ENCODE measurements around the gene CBX4. TPM values are rescaled to one million over a fixed set of nuclear protein-coding genes. Genes with fewer than 3 reads are reported as not detected.

CBX4 gene
- total RNA-seq, 1 donor from 2014 or later = 16.5 TPM

DNA sequence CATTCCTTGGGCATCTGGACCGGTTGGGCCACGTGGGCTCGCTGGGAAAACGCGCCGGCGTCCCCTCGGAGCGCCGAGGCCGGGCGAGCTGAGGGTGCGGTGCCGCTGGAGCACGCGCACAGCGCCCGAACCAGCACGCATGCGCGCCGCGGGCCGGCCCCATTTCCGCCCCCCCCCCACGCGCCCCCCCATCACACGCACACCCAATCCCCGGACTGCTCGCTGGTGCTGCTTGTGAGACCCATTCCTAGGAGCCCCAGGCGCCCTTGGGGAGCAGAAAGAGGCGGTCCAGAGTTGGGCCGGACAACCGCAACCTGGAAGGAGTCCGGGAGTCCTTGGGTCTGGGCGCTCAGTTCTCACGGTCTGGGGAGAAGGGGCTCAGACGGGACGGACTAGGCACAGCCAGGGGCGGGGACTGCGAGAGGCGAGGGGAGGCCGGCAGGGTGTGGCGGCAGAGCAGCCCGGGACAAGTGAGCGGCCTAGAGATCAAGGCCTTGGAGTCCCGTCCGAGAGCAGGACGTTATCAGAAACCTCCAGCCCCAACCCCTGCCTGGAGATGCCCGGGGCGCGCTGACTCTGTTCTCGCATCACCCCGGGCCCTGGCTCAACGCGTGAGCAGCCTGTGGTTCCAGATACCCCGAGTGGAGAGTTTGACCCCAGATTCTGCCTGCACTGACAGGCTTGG lies 36.4 kb downstream of the CBX4 start:
- no peak for DNase-seq (ENCODE audit: extremely low read depth, low read depth, low spot score)

DNA sequence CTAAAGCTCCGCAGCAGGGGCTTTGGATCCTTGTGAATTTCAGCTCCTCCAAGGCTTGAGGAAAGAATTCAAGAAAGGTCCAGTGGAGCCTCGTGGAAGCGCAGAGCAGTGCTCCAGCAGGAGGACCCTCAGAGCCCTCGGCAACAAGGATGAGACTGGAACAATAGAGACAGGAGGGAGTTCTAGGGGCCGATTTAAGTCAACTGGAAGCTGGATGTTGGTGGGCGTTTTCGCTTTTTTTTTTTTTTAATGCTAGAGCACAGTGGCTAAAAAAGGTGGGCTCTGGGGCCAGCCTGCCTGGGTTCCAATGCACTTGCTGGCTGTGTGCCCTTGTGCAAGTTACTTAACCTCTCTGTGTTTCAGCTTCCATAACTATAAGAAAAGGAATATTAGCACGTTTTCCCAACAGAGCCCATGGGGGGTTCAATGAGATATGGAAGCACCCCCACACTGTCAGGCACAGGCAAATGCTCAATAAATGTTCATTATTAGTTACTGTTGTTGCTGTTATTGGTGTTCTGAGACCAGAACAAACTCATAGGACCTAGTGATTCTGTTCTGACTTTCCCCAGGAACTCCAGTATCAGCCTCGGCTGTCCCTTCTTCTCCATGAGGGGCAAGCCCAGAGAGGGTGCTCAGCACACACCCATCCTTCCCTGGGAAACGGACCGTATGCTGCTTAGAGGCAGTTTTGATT lies 37.1 kb downstream of the CBX4 start:
- DNase-seq (ENCODE audit: extremely low read depth, low read depth, low spot score) = no peak

DNA sequence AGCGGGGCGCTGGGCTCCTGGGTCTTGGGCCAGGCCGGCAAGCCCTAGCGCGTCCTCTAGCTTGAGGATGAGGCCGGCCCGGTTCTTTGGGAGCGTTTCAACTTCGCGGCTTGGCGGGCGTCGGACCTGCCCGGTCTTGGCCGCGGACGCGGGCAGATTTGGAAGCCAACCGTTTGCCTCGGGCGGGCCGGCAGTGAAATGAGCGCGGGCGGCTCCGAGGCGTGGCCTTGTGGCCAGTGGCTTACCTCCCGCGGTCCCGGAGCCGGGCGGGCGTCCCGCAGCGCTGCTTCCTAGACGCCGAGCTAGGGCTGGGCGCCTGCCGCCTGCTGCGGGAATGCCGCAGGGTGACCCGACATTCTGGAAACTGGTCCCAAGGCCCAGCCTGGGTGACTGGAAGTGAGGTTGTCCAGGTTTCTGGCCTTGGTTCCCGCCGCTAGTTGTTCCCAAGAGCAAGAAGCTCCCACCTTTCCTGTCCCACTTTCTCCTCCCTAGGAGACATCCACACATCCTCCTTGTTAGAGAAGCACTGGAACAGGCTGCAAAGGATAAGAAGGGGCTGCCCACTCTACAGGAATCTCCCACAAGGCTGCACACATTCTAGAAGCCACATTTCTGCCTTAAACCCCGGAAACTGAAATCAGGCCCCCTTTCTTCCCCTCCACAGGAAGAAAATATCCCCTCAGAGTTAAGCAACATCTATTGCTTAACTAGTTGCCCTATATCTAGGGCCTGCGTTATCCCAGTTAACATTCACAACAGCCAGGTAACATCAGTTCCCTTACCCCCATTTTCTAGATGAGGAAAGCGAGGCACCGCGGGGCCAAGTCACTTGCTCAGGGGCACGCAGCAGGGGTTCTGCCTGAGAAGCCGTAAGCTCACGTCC lies 37.8 kb downstream of the CBX4 start:
- DNase-seq (ENCODE audit: extremely low read depth, low read depth, low spot score) = no peak

DNA sequence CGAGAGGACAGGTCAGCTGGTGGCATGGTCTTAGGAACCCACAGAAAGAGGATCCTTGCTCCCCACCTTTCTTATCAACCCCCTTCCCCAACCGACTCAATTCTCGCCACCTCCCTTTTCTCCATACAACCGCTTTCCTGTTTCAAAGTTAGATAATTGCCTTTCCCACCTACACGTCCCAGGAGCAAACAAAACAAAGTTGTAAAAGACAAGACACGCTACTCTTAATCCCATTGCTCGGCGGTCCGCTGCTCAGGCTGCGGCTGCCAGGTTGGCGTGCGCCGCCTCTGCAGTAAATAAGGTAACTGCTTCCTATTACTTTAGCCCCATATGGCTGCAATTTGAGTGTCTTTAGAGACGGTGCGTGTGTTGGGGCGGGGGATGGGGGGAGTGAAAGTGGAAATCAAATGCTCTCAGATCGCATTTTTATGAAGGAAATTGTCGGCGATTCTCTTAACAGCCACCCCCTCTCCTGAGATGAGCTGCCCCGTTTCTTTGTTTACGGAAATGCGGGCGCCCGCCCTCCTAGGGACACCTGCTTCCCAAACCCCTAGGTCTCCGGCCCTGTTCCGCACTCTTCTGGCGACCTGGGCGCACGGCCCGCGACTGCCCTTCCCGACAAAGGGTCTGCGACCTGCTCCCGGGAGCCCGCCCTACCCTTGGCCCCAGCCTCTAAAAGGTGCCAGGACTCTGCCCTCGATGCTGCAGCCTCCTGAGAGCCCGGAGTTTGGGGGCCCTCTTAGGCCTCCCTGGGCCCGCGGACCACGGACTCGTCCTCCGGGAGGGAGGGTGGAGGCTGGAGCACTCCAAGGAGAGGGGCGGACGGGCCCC lies 38.7 kb downstream of the CBX4 start:
- DNase-seq (ENCODE audit: extremely low read depth, low read depth, low spot score) = no peak

DNA sequence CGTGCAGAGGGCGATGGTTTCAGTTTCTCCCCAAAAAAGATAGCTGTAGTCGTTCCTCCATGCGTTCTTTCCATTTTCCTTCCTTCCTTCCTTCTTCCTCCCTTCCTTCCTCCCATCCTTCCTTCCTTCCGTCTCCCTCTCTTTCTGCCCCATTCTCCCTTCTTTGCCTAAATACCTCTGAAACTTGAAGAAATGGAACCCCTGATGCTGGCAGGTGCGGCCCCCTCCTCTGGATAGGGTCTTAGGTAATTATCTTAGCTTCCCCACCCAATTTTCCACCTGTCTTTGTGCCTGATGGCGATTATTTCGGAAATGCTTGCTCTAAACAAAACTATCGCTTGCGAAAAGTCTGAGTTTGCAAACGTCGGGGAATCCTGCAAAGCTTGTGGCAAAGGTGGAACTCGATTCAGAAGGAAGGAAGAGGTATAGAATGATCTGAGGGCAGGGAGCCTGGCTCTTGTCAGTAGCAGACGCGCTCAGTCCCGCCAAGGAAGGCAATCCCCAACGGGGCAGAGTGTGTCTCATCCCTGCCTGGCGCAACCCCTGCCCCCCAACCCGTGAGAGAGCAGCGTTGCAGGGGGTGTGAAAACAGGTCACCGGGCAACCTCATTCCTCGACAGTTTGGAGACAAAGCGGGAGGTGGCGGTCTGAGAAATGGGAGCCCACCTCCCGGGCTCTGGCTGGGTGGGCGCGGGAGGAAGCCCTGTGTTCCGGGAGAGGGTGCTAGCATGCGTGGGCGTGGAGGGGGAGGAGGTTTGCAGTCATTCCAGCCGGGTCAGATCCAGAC lies 39.5 kb downstream of the CBX4 start:
- DNase-seq (ENCODE audit: extremely low read depth, low read depth, low spot score) = no peak

DNA sequence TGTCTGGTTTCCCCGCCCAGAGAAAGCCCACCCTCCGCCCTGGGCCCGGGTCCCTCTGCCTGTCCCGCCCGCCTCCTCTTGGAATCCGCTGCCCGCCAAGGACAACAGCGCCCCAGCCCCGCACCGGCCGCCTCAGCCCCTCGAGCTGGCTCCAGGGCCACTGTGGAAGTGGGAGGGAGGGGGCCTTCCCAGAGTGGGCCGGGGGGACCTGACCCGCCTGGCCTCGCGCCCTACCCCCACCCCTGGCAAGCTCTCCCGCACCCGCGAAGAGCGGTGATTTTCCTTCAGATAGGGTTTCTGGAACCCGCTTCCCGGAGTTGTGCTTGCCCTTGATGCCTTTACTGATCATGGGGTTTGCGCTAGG lies 40.1 kb downstream of the CBX4 start:
- DNase-seq (ENCODE audit: extremely low read depth, low read depth, low spot score) = no peak

DNA sequence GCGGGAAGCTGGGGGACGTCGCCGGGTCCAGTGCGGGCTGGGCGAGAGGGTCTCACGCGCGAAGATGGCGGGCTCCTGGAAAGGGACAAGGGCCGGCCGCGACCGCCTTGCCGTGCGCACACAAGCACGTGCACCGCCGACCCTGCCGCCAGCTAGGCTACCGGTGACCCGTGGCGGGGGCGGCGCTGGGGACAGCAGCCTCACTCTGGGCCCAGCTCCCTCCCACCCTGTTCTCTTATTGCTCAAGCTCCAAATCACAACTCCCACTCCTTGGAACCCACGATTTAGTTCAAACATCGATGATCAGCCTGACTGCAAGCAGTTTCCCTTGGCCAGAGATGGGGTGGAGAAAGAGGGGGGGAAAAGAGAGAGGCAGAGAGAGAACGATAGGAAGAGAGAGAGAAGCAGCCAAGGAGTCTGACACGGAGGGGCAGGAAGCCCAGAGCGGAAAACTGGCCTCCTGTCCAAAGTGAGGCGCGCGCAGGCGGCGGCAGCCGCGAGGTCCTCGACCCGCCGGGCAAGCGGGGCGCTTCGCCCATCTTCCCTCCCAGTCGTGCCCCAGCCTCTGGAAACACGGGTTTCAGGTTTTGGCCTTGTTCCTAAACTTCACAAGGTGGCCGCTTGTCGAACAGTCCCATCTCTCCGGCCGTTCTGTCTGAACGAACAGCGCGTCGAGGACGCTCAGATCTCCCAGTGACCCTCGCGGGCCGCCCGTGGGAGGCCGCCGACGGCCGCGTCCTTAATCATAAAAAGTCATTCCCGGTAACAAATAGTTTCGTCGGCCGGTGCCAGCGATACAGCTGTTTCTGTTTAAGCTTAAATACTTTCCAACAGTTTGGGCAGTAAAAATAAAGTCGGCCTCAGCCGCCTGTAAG lies 40.7 kb downstream of the CBX4 start:
- DNase-seq (ENCODE audit: extremely low read depth, low read depth, low spot score) = no peak

DNA sequence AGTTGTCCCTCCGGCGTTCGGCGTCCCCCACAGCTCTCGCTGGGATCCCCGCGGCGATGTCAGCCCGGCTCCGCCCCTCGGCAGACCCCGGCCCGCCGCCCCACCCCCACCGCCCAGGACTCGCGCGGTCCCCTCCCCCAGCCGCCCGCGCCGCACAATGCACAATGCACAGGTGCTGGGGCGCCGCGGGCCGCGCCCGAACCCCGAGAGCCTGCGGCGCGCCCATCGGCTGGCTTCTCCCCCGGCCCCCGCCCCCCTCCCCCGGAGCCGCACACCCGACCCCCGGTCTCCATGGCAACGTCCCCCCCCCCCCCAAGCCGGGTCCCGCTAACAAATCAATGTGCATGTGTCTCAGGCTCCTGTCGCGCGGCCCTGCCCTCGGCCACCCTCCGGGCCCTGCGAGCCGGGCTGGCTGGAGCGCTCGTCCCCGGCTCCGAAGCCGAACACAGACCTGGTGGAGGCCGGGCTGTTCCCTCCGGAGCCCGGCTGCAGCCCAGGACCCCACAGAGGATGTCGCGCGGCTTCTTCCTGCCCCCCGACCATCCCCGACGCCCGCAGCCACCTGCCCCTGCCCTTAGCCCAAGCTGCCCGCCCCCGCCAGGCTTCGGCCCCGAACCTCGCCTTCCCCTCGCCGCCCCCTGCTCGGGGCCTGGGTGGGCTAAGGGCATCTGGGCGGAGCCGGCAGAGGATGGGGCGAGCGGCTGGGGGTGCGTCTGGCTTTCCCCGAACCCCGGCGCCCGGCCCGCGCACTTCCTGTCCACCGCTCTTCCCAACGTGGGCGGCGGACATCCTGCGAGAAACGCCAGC lies 41.5 kb downstream of the CBX4 start:
- DNase-seq (ENCODE audit: extremely low read depth, low read depth, low spot score) = no peak

DNA sequence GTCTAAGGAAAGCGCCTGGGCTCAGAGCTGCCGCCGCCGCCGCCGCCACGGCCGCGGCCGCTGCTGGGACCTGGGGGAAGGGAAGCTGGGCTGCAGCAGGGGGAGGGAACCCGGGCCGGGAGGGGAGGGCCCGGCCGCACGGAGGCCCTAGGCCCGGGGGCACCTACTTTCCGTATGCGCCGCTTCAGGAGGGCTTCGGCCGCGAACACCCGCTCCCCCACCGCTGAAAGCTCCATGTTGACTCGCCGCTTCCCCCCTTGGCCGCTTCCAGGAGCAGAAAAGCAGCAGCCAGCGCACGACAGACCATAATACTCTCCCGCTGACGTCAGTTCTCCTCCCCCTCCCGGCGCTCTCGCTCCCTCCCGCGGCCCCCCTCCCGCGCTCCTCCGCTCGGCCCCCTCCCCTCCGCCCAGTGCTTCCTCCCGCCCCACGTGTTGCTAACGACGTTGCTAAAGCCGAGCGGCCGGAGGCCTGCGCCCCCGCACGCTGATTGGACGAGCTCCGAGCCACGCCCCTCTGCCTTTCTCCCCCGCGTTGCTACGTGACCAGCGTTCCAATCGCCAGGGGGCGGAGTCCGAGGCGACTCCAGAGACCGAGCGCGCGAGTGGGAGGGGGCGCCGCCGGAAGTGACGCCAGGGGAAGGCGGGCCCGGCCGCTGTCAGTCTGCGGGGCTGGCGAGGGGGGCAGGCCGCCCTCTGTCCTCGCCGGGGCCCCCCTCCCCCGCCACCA lies 42.3 kb downstream of the CBX4 start, which contains the start of gene CBX8:
Gene CBX8, minus strand, starts transcription at position 315 of the 729 bp plus-strand sequence. Its CDS starts 79 bp downstream, at position 236.
- peak; percentile 82 for DNase-seq (ENCODE audit: extremely low read depth, low read depth, low spot score)

DNA sequence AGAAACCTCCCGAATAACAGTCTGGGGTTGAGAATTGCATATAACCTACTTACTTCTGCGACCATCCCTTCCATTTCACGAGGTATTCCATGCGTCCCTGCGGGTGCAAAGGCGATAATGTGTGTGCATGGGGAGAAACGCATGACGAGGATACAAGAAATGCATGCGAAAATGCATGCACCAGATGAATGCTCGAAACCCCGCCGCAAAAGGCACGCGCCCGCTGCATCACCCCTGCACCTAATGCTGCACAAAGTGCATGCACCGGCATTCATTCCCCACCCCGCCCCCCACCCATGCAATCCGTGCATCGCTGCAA lies 42.8 kb downstream of the CBX4 start:
- no peak for DNase-seq (ENCODE audit: extremely low read depth, low read depth, low spot score)

DNA sequence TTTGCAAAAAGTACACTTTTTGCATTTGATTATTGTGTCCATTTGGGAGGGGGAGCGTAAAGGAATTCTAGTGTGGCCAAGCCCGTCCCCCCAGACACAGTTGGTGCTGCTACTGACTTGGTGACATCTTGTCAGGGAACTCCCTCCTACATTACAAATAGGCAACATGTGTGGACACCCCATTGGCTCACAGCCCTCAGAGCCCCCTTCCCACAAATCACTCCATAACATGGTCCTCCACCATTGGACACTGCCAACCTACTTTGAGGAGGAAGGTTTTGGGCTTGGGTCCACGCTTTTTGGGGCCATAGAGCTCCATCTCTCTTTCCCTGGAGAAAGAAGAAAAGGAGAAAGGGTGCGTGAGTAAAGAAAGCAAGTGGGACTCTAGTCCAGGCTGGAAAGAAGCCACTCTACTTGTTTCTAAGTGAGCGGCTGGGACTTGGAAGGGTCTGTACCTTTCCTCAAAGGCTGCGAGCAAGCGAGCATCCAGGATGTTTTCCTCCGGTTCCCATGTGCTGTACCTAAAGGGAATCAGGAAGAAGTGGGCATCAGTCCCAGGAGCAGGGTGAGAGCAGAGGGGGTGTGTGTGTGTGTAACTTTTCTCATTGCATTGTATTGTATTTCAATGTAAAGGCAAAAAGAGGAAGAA lies 43.3 kb downstream of the CBX4 start:
- no peak for DNase-seq (ENCODE audit: extremely low read depth, low read depth, low spot score)

DNA sequence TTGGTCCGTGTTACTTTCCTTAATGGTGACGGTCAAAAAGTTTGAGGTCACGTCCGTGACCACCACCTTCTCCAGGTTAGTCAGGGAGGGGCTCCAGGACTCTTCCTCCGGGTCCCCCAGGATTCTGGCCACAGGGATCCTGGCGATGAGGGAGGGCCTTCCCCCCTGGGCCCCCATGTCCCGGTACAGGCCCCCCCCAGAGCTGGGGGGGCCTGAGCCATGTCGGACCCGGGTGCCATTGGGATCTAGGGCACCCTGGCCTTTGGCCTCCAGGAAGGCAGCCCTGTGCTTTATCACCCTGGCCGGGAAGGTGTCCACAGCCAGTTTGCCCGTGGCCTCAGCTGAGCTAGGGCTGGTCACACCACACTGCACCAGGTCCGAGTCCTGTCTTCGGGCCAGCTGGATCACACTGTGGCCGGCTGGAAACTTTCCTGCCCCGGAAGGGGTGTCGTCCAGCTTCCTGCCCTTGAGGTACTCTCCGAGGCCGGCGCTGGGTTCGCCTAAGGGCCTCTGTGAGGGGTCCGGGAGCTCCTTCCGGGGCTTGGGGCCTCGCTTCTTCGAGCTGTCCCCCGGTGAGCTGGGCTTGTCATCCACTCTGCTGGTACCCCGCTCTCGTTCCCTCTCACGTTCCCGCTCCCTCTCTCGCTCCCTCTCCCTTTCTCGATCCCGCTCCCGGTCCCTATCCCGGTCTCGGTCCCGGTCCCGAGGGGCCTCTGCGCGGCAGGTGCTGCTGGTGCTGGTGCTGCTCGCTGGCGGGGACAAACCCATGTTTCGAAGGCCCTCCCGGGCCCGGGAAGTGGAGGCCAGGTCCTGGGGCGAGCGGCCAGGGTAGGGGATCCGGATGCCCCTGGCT lies 44.4 kb downstream of the CBX4 start:
- DNase-seq (ENCODE audit: extremely low read depth, low read depth, low spot score) = no peak

DNA sequence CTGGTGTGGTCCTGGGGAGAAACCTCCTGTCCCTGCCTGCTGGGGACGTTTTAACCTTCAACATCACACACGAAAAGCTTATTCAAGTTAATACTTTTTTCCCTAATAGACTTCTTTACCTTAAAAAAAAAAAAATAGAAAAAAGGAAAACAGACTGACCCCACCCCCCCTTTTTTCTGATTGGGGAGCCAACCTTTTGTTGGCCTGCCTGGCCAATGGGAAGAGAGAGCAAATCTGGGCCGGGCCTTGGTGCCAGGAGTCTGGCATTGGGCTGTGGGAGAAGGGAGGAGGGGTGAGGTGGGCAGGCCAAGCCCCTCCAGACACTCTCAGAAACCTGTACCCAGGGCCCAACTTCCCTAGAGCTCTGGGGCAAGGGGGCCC lies 45.3 kb downstream of the CBX4 start:
- no peak for DNase-seq (ENCODE audit: extremely low read depth, low read depth, low spot score)

DNA sequence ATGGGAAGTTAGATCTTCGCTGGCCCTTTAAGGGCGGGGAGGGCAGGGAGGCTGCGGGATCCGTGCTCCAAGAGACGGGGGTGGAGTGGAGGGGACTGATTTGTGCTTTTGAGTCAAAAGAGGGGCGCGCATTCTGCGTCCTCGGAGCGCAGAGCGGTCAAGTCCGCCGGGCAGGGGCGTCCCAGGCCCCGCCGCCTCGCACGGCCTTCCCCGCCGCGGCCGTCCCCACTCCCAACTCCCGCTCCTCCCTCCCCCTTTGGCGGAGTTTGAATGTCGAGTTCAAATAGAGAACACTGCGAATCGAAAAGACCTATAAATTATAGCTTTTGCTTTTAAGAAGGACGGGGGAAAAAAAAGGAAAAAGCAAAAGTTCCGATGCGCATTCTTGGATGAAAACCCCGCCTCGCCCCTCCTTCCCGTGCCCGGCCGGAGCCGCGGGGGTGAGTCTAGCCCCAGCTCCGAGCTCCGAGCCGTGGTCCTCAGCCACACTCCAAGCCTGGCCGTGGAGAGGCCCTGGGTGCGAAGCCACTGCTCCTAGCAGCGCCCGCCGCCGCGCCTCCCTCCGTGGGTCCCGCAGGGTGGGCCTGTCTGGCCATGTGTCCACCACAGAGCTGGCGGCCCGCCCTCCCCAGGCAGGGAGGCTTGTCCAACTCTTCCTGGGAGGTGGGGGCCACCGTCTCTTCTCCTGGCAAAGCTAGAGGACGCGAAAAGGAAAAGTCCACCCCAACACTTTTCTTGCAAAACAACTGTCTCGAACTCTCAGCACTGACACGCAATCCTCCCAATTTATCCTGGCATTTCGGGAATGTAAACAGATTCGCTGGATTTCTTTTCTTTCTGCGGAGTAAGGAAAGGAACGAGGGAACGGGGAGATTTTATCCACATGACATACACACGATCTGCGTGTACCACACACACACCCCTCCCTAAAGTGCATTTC lies 46.0 kb downstream of the CBX4 start:
- no peak for DNase-seq (ENCODE audit: extremely low read depth, low read depth, low spot score)

DNA sequence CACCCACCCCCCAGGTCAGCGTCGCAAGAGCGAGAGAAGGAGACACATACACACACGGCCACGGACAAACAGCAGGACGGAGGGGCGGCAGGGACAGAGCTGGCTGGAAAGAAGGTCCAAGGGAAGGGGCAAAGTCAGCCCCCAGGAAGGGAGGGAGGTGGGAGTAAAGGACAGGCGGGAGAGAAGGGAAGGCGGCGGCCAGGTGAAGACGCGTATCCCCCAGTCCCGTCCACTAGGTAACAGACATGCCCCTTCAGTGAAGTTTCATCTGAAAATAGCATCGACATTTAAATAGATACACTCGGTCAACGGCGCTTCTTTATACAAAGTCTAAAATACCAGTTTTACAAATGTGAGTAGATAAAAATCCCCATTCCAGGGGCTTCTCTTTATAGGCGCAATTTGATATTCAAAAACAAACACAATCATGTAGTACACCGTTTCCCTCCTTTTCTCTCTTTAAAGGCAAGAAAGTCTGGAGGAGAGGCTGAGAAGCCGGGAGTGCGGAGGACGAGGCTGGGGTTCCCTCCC lies 46.8 kb downstream of the CBX4 start:
- no peak for DNase-seq (ENCODE audit: extremely low read depth, low read depth, low spot score)
